HL-60 (cell line): ENCODE results near the gene RELT.

Source experiments
- DNase-seq, 2 experiments: peaks; one replicate each; pipeline ENCODE4 v3.0.0-alpha.2; 2010 to 2020; ENCODE audit warnings: low read depth in 1 of 2, low spot score in 1 of 2
- H3K27ac ChIP-seq: fragments of 250-450 bp; sonication (Bioruptor Pico); replicated peaks from 2 replicates; pipeline ENCODE4 v1.5.1; 2020; ENCODE audit warnings: mild to moderate bottlenecking, moderate library complexity
- H3K27me3 ChIP-seq: fragments of 250-450 bp; sonication (Bioruptor Pico); 2 replicates; pipeline ENCODE4 v1.5.1; 2021; ENCODE audit warnings: mild to moderate bottlenecking, moderate library complexity; ENCODE audit not compliant: insufficient read depth, poor library complexity, severe bottlenecking
- H3K4me3 ChIP-seq: replicated peaks from 2 replicates; pipeline ENCODE4 v1.5.1; 2011; ENCODE audit warnings: mild to moderate bottlenecking, control low read depth, low read length; ENCODE audit not compliant: insufficient read depth
- GABPA ChIP-seq: IDR thresholded peaks from 2 replicates; pipeline ENCODE4 v1.6.1; 2012; ENCODE audit warnings: low read depth
- POLR2AphosphoS5 ChIP-seq: IDR thresholded peaks from 2 replicates; pipeline ENCODE4 v1.6.1; 2012; ENCODE audit warnings: low read depth
- SPI1 ChIP-seq: IDR thresholded peaks from 2 replicates; pipeline ENCODE4 v1.6.1; 2012; ENCODE audit warnings: low read depth, mild to moderate bottlenecking, borderline replicate concordance
- TF ChIP-seq, protein P1 (sequence below): IDR thresholded peaks from one replicate; pipeline ENCODE4 v1.5.1; 2011; ENCODE audit warnings: low read length, control low read depth, inconsistent platforms; ENCODE audit not compliant: insufficient read depth
- TF ChIP-seq, protein P2 (sequence below): IDR thresholded peaks from 2 replicates; pipeline ENCODE4 v1.6.1; 2012; ENCODE audit warnings: low read depth; ENCODE audit not compliant: insufficient replicate concordance

Gene RELT

DNA sequence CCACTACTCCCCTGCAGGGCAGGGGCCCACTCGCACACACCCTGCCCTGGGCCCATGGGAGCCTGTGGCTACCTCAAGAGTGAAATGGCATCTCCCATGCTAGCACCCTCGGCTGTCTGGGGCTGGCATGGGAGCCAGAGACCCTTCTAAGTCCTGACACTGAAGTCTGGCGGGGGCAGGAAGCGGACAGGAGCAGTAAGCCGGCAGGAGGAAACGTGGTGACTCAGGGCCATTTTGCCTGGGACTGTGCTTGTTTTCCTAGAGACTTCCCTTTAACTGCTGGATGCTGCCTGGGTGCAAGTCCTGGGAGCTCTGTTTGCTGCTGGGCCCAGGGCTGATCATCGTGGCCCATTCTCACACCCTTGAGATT is 16.8 kb downstream of the RELT start:
- Histone ChIP-seq H3K27ac (peak overlapping the region; percentile 45), H3K27me3 (no peaks in the 10 kb centered on the region), H3K4me3 (no peak overlapping the region)
- TF ChIP-seq GABPA: no peak
- TF ChIP-seq, protein P1, sequence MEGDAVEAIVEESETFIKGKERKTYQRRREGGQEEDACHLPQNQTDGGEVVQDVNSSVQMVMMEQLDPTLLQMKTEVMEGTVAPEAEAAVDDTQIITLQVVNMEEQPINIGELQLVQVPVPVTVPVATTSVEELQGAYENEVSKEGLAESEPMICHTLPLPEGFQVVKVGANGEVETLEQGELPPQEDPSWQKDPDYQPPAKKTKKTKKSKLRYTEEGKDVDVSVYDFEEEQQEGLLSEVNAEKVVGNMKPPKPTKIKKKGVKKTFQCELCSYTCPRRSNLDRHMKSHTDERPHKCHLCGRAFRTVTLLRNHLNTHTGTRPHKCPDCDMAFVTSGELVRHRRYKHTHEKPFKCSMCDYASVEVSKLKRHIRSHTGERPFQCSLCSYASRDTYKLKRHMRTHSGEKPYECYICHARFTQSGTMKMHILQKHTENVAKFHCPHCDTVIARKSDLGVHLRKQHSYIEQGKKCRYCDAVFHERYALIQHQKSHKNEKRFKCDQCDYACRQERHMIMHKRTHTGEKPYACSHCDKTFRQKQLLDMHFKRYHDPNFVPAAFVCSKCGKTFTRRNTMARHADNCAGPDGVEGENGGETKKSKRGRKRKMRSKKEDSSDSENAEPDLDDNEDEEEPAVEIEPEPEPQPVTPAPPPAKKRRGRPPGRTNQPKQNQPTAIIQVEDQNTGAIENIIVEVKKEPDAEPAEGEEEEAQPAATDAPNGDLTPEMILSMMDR: no peak
- TF ChIP-seq POLR2AphosphoS5: no peak
- TF ChIP-seq SPI1: no peak
- TF ChIP-seq, protein P2, sequence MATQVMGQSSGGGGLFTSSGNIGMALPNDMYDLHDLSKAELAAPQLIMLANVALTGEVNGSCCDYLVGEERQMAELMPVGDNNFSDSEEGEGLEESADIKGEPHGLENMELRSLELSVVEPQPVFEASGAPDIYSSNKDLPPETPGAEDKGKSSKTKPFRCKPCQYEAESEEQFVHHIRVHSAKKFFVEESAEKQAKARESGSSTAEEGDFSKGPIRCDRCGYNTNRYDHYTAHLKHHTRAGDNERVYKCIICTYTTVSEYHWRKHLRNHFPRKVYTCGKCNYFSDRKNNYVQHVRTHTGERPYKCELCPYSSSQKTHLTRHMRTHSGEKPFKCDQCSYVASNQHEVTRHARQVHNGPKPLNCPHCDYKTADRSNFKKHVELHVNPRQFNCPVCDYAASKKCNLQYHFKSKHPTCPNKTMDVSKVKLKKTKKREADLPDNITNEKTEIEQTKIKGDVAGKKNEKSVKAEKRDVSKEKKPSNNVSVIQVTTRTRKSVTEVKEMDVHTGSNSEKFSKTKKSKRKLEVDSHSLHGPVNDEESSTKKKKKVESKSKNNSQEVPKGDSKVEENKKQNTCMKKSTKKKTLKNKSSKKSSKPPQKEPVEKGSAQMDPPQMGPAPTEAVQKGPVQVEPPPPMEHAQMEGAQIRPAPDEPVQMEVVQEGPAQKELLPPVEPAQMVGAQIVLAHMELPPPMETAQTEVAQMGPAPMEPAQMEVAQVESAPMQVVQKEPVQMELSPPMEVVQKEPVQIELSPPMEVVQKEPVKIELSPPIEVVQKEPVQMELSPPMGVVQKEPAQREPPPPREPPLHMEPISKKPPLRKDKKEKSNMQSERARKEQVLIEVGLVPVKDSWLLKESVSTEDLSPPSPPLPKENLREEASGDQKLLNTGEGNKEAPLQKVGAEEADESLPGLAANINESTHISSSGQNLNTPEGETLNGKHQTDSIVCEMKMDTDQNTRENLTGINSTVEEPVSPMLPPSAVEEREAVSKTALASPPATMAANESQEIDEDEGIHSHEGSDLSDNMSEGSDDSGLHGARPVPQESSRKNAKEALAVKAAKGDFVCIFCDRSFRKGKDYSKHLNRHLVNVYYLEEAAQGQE: no peak
- no peak for DNase-seq

- DNase-seq: peak in 1 of 2 experiments; percentile 83
- no peak overlapping the region for H3K4me3 ChIP-seq
Measured at GRCh38 chr11:73393479-73394415, 17.5 kb downstream of the RELT start.

More at GRCh38 chr11:73393479-73394415, 17.5 kb downstream of the RELT start:
- Histone ChIP-seq H3K27ac (peak overlapping the region; percentile 45), H3K27me3 (no peaks in the 10 kb centered on the region)
- TF ChIP-seq SPI1 (no peak), GABPA (no peak), POLR2AphosphoS5 (peak; percentile 61)
- TF ChIP-seq, protein P1: peak; percentile 67
- TF ChIP-seq, protein P2: no peak
